HK-2 (cell line): ENCODE data around the gene KAT2B.

Experiments used
- DNase-seq: peaks from one replicate; pipeline ENCODE4 v3.0.0-alpha.2; 2018; ENCODE audit not compliant: unreplicated experiment

The KAT2B gene

DNA sequence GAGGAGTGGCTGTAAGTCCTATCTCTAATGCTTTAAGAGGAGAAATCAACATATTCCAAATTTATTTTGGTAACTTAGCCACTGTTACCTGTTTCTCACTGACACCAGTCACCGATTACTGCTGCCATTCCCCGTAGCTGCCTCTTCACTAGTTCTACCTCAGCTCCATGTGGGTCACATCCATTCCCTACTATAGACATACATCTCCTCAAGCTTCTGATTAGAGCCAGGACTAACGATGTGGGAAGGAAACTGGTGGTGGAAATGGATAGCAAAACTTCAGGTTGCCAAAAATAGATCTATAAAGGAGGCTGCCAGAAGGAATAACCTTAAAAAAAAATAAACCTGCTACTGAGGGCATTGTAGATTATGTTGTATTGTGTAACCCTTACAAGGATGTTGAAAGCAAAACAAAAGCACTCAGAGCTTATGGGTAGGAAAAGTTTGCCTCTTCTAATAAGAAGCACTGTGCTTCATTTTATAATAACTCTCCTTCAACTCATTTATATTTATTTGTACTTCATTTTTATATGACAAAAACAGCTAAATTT lies 56.0 kb downstream of the KAT2B start:
- DNase-seq, result no peak

DNA sequence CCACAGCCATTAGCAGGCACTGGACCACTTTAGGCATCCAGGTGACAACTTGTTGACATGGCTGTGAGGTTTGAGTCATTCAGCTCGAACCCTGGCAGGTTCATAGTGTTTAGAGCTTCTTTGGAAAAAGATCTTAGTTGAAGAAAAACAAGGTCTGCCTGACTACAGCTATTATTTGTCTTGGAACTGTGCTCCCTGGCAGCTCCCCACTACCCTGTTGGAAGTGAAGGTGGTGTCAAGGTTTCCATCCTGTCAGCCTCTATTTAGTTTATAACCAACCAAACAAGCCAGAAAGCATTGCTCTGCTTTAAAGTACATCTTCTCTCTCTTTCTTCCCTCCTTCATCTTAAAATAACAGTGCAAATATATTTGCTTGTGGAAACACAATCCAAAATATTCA lies 56.8 kb downstream of the KAT2B start:
- no peak for DNase-seq

DNA sequence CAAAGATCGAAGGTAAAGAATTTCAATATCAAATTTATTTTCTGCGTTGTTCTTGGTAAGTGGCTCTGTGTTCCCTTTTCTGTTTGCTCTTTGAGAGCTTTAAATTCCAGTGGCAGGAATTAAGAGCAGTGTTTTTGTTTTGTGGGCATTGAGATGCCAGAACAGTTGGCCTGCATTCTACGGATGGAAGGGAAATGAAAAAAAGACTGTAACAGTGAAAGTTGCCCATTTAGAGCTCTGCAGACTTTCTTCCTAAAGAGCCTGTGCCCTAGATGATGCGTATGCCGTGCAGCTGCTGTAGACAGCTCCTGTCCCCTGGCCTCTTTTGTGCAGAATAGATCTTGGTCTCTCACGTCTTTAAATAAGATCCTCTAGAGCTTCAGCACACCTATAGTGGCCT lies 58.8 kb downstream of the KAT2B start:
- DNase-seq, result no peak

DNA sequence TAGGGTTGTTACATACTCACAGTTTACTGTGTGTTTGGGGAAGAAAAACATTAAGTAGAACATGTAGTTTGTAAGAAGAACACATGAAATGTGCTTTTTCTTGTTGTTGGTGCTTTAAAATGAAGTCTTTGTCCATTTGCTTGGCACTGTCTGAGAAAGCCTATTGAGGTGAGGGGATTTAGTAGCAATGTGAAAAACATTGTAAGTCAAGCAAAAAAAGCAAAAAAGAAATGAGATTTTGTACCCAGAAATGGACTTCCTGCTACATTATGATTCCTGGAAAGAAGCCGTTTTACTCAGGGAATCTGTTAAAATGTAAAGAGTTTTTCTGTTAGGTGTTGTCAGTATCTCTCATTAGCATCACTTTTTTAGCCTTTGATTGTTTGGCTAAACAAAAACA lies 59.9 kb downstream of the KAT2B start:
- DNase-seq, result no peak

DNA sequence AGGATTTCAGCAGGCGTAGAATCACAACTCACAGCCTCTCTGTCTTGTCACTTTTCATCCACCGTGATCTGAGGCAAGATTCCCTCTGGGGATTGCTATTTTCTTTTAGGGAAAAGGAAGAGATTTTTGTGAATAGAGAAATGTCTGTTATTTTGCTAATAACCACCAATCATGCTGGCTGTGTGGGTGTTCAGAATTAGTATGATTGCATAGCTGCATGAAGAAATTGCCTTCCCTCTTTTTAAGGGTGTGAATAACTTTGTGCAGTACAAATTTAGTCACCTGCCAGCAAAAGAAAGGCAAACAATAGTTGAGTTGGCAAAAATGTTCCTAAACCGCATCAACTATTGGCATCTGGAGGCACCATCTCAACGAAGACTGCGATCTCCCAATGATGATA lies 60.8 kb downstream of the KAT2B start:
- no peak for DNase-seq

DNA sequence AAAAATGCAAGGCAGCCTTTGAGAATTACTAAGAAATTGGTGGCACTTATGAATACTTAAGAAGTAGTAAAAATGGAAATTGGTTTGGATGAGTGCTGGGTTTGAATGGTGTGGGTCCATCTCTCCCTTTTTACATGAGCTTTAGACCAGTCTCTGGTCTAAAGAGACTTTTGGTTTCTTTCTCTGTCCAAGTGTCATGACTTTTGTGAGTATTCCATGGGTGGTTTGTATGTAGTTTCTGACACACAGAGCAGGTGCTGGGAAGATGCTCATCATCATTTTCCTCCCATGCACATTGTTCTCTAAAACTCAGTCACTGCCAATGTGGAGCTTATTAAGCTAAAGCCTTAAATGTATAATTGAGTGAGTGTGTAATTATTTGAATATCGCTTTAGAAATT lies 63.5 kb downstream of the KAT2B start:
- no peak for DNase-seq

DNA sequence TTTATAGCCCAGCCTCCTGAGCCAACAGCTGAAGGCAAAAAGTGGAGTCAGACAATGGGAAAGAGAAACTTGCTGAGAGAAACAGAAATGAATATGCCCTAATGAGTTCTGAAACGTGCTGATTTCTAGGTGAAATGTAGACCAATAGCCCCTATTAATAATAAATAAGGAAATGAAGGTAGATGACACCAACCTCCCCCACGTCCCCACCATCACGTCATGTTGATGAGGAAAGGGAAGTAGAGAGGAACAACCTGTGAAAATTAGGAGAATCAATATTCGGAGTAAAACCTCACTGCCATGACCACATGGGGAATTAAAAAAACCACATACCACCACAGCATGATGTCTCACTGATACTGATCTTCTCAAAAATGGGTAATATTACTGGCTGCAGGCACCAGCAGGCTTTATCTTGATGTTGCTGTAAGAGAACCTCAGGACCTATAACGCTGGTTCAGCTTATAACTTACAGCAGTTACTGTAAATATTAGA lies 64.0 kb downstream of the KAT2B start:
- no peak for DNase-seq

DNA sequence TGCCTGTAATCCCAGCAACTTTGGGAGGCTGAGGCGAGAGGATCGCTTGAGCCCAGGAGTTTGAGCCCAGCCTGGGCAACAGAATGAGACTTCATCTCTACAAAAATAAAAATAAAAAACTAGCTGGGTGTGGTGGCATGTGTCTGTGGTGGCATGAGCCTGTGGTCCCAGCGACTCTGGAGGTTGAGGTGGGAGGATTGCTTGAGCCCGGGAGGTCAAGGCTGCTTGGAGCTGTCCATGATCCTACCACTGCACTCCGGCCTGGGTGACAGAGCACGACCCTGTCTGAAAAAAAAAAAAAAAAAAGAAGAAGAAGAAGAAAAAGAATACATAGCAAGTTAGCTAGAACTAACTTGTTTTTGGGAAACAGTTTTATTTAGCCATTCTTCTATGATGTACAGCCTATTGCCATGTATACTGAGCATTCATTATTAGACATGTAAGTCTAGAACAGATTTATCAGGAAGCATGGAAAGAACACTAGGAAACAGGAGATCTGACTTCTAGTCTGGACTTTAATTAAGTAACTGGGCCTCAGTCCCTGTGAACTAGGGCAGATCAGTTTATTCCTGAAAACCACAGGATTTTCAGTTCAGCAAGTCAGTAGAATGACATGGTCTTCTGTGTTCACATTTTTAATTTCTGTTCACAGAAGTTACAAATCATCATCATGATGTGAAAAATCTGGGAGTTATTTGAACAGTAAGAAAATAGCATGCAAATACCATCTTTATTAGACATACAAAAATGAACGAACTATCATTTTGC lies 65.5 kb downstream of the KAT2B start:
- DNase-seq, result no peak

DNA sequence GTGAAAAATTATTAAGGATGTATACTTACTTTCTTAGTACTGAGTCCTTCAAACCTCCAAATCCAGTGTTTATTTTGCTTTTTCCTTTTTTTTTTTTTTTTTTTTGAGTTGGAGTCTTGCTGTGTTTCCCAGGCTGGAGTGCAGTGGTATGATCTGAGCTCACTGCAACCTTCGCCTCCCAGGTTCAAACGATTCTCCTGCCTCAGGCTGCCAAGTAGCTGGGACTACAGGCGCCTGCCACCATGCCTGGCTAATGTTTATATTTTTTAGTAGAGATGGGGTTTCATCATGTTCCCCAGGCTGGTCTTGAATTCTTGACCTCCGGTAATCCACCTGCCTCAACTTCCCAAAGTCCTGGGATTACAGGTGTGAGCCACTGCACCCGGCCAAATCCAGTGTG lies 67.5 kb downstream of the KAT2B start:
- no peak for DNase-seq

- no peak for DNase-seq
Observed at GRCh38 chr3:20108869-20109268, 68.6 kb downstream of the KAT2B start.

DNA sequence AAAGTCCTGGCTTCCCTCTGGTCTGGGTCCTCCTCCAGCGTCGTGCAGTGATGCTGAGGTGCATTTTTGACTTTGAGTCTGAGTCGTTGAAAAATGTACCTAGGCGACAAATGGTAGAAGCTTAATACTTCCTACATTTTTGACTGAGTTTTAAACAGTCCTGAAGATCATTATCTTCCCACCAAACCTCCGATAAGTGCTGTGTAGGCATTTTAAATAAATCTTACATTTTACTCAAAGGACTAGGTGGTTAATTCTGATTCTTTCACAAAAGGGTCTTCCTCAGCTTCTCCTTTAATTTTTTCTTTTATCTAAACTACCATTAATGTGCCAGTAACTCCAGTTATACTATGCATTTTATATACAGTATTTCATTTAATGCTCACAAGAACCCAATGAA lies 70.6 kb downstream of the KAT2B start:
- DNase-seq, result no peak

- peak; percentile 3 for DNase-seq
Observed at GRCh38 chr3:20111836-20112235, 71.6 kb downstream of the KAT2B start.

DNA sequence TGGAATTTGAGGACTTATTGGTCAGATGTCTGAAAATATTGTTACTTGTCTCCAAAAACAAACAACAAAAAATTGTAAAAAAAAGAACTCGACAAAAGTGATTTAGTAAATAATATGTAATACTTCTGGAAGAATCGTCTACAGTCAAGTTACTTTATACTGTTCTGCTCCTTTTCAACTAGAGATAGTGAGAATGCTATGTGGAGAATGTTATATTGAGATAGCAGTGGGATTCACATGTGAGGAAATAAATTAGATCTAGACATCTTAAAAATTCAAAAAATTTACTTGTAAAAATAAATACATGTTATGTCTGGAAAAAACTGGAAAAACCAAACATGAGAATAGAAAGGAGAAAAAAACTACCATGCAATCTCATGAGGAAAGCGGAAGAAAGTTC lies 80.8 kb downstream of the KAT2B start:
- no peak for DNase-seq

- DNase-seq, result no peak
Observed at GRCh38 chr3:20123131-20123652, 82.9 kb downstream of the KAT2B start.

DNA sequence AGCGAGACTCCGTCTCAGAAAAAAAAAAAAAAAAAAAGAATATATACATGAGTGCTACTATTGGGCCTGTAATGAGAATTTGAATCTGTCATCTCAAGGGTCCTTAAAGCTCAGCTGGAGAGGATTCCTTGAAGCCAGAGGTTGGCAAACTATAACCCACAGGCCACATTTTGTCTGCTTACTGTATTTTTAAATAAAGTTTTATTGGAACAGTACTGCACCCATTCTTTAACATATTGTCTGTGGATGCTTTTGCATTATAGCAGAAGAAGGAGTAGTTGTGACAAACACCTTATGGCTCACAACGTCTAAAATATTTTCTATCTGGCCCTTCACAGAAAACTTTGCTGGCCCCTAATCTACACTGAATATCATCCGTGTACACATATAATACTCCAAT lies 85.0 kb downstream of the KAT2B start:
- DNase-seq, result no peak

- no peak for DNase-seq
Observed at GRCh38 chr3:20125897-20126296, 85.7 kb downstream of the KAT2B start.

DNA sequence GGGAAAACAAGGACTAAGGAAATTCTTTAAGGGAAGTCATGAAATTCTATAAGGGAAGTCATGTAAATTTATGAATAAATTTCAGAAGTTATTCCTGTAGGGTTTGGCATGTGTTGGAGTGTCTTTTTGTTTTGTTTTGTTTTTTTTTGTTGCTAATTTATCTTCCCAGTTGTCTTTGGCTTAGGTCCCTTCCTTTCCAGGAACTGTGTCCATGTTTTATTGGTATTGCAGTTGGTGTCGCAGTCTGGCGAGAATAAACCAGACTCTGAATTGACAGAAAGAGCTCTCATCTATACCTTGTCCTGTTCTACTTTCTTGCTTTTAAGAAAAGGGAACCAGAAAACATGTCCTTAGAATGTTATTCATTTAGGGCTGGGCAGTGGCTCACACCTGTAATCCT lies 88.1 kb downstream of the KAT2B start:
- DNase-seq, result no peak

DNA sequence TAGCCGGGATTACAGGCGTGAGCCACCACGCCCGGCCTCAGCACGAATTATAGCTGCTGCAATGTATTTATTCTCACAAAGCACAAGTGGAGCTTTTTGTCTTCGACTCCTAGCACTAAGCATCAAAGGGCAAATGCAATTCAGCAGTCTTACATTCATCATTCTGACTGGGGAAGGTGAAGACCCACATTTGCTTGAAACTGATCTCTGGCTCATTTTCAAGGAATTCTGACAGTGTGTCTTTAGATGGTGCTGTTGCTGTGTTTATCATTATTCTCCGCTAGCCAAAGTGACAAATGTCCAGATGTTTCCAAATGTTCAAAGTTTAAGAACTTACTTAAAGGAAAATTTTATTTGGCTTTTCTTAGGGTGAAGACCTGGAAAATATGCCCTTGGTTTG lies 89.9 kb downstream of the KAT2B start:
- DNase-seq, result no peak

DNA sequence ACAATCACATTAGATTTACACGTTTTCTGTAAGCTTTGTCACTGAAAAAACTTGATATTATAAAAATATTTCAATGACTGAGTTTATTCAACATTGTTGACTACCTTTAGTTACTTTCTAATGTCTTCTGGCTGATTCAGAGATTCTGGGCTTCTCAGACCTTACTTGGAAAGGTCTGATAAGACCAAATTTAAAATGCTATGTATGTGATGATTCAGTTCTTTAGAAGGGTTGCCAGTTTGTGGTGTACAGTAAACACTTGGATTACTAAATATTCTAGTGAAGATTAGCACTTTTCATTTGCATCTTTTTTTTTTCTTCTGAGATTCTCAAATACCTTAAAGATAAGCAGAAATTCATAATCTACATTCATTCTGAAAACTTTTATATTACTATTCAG lies 96.0 kb downstream of the KAT2B start:
- no peak for DNase-seq

DNA sequence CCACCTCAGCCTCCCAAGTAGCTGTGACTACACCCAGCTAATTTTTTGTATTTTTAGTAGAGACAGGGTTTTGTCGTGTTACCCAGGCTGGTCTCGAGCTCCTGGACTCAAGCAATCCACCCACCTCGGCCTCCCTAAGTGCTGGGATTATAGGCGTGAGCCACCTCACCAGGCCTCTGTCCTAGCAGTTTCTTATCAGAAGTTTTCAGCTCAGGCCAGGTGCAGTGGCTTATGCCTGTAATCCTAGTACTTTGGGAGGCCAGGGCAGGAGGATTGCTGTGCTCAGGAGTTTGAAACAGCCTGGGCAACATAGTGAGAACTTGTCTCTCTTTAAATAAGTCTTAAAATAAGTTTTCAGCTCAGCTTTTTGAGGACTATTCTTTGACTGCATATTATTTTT lies 97.4 kb downstream of the KAT2B start:
- no peak for DNase-seq

DNA sequence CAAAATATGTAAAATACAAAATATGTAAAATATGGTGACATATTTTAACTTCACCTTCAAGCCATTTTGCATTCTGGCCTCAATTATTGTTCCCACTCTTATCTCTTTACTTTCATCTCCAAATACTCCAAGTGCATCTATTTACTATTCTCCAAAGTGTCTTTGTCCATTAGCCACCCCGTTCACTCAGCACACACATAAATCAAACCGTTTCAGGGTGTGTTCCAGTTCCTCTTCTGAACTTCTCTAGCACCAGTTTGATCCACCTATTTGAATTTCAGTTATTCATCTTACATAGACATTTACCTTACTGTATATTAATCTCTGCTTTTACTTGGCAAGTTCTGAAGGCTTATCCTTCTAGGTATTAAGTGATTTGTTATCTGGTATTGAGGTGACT lies 100.6 kb downstream of the KAT2B start:
- DNase-seq, result no peak

GRCh38 chr3:20141316-20141715 lies 101.1 kb downstream of the KAT2B start:
- no peak for DNase-seq

- DNase-seq, result no peak
Observed at GRCh38 chr3:20141851-20142250, 101.6 kb downstream of the KAT2B start.

DNA sequence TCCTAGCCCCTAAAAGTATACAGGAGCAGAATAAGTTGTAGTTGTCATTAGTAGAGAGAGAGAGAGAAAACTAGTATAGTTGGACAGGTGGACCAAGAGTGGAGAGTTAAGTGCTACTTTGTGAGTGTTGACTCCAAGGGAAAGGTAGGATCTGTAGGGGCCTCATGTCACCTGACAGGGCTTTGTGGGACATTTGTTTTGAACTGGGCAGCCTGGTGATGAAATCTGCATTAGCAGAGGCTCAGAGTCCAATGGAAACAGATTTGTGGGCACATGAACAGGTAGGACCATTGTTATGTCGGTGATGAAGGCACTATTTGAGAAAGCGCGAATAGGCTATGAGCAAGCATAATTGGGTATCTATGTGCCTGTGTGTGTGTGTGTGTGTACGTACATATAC lies 102.3 kb downstream of the KAT2B start:
- no peak for DNase-seq
